GM12878 (cell line): ENCODE measurements around the gene UTP11.

Source experiments
- ATF2 ChIP-seq: IDR thresholded peaks from 2 replicates; pipeline ENCODE4 v1.6.1; 2012; ENCODE audit warnings: low read length, inconsistent platforms
- CTCF ChIP-seq, 3 experiments: IDR thresholded peaks in 2 of 3; conservative IDR thresholded peaks in 1 of 3; 2 replicates each; pipeline ENCODE4 v1.5.1; 2011; ENCODE audit warnings: low read depth in 3 of 3, low read length in 3 of 3, mild to moderate bottlenecking in 3 of 3, control low read depth in 2 of 3, moderate library complexity in 2 of 3, inconsistent platforms in 1 of 3, mixed read lengths in 1 of 3; ENCODE audit not compliant: control insufficient read depth in 2 of 3, insufficient read depth in 1 of 3; ENCODE audit errors: extremely low read depth in 1 of 3
- MAX ChIP-seq: IDR thresholded peaks from 2 replicates; pipeline ENCODE4 v1.6.1; 2012; ENCODE audit warnings: low read depth, low read length, improper control_type of control experiment
- NFIC ChIP-seq: IDR thresholded peaks from 2 replicates; pipeline ENCODE4 v1.6.1; 2012; ENCODE audit warnings: low read depth, mild to moderate bottlenecking, inconsistent platforms, low read length, moderate library complexity
- POLR2A ChIP-seq: IDR thresholded peaks from 2 replicates; pipeline ENCODE4 v1.6.1; 2011; ENCODE audit warnings: low read depth, mild to moderate bottlenecking, low read length

GRCh38 chr1:37998089-37998808 lies 14.3 kb upstream of the UTP11 start:
- TF ChIP-seq ATF2, result no peak
- TF ChIP-seq CTCF (IDR thresholded peaks at IDR 0.05 in 2 of 3, conservative IDR thresholded peaks at IDR 0.05 in 1 of 3; ENCODE audit: control insufficient read depth in 2 of 3, extremely low read depth in 1 of 3, insufficient read depth in 1 of 3, low read depth in 3 of 3, low read length in 3 of 3), result no peak
- no peak for TF ChIP-seq NFIC
- TF ChIP-seq MAX, result no peak
- no peak for TF ChIP-seq POLR2A
